ENCODE data around the gene BRAT1. TPM values are rescaled to one million over a fixed set of nuclear protein-coding genes. Genes with fewer than 3 reads are reported as not detected.

The BRAT1 gene
- 10 to 100 TPM; 17.7 to 29.3 (median 20.6) TPM for polyA plus RNA-seq (ENCODE audit: low read depth in 6 of 6)

- Mint-ChIP-seq H3K36me3 (peaks cover 2 to 4% of the 10 kb centered on the region in 2 donors), H3K4me3 (peak within 1 kb of the TSS; percentile 87 to 94 (median 90)), H3K4me1 (peaks cover 15 to 56% (median 41%) of the 10 kb centered on the region in 3 donors), H3K27ac (peak within 1 kb of the TSS; percentile 90 to 97 (median 93)), H3K9me3 (no peaks in the 10 kb centered on the region), H3K27me3 (no peaks in the 10 kb centered on the region)
- peak; percentile 80 for ATAC-seq (ENCODE audit: low read depth in 2 of 2)
- peak; percentile 90 for DNase-seq
These were observed at the start of gene BRAT1 for GRCh38 chr7:2555121-2556052. TSS of gene BRAT1 (minus strand) at chr7:2555524. CDS start at chr7:2554431, 1,093 bp downstream.

DNA sequence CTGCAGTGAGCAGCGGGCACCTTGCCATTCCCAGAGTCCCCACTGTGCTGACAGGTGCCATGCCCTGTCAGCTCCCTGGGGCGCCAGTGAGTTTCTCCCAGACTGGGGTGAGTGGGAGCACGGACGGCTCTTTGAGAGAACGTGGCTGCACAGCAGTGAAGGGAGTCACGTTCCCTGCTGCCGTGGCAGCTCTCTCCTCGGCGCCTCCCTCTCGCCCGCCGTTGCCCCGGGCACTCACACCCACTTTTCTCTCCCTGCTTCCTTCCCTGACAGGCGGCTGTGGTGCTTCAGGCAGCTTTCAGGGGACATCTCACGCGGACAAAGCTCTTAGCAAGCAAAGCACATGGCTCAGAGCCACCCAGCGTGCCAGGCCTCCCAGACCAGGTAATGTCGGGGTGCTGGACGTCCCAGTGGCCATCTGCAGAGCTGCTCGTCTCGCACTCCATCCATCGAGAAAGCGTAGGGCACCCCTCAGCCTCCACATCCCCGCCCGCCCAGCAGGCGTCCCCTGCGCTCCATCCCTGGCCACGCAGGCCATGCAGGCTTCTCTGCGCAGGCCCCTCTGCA, 49.4 kb upstream of the BRAT1 start:
- DNase-seq: no peak
- Mint-ChIP-seq H3K27me3 (peaks cover 0 to 9% (median 0%) of the 10 kb centered on the region in 3 donors), H3K9me3 (no peaks in the 10 kb centered on the region), H3K4me3 (no peak overlapping the region), H3K27ac (no peak overlapping the region), H3K36me3 (no peaks in the 10 kb centered on the region), H3K4me1 (peaks cover 22 to 30% (median 24%) of the 10 kb centered on the region in 3 donors)
- ATAC-seq (ENCODE audit: low read depth in 2 of 2): no peak

DNA sequence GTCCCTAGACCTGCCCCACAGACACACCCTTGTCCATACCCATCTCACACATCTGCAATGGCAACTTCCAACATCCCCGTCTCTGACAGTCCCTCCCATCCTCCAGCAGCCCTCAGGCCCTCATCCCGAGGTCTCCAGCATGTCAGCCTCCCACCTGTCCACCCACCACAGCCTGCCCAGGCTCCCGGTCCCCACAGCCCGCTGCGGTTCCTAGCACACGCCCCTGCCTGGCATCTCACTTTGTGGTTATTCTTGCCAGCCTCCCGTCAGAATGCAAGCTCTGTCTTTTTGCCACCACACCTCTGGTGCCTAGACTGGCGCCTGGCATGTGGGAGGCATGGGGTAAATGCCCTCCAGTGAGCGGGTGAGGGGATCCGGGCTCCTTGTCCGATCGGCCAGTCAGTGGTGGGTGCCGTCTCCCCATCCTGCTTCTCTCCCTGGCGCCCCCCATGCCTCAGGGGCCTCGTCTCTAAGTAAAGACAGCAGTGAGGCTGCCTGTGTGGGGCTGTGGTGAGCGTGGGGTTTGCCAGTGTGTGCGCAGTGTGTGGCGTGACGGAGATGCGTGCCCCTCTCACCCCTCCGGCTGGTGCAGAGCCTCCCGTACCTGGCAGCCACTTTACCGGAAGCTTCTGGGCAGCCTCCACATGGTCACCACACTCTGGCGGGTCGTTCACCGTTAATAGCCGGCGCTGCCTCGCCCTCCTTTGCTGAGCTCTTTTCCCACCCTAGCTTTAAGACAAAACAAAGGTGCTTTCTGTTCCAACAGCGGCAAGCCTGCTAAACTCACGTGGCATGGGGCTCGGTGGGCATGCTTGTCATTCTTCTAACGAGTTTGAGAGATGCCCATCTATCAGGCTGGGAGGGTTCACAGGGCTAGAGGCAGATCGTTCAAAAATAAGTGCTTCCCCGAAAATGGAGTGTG, 48.0 kb upstream of the BRAT1 start:
- no peaks in the 10 kb centered on the region for H3K9me3 Mint-ChIP-seq
- H3K36me3 Mint-ChIP-seq: no peaks in the 10 kb centered on the region
- ATAC-seq (ENCODE audit: low read depth in 2 of 2) (no peak), DNase-seq (no peak)
- peaks cover 11 to 18% (median 15%) of the 10 kb centered on the region in 3 donors for H3K4me1 Mint-ChIP-seq
- no peak overlapping the region for H3K4me3 Mint-ChIP-seq
- peaks cover 0 to 9% (median 0%) of the 10 kb centered on the region in 3 donors for H3K27me3 Mint-ChIP-seq
- peak overlapping the region in 2 of 6 donors; percentile 16 to 86 for H3K27ac Mint-ChIP-seq

- peak in 1 of 2 donors; percentile 62 for ATAC-seq (ENCODE audit: low read depth in 2 of 2)
These were observed 47.2 kb upstream of the BRAT1 start for GRCh38 chr7:2602406-2603043.

DNA sequence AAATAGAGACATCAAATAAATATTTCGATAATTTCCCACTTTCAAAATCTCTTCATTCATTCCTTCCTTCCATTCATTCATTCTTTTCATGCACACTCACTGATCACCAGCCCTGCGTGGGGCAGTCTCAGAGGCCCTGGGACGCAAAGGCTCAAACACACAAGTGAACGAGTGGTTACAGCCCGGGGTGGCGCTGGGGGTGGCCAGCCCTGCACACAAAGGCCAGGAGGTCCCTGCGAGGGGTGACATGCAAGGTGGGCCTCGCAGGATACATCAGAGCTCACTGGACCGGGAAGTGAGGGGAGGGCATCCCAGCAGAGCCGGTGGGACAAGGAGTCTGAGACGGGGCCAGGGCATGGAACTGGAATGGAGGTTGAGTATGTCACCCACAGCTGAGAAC, 46.6 kb upstream of the BRAT1 start:
- peaks cover 5 to 11% (median 10%) of the 10 kb centered on the region in 3 donors for H3K4me1 Mint-ChIP-seq
- peak overlapping the region in 1 of 6 donors; percentile 73 for H3K27ac Mint-ChIP-seq
- ATAC-seq (ENCODE audit: low read depth in 2 of 2) (no peak), DNase-seq (no peak)
- peaks cover 0 to 9% (median under 1%) of the 10 kb centered on the region in 3 donors for H3K27me3 Mint-ChIP-seq
- H3K4me3 Mint-ChIP-seq: no peak overlapping the region
- H3K9me3 Mint-ChIP-seq: no peaks in the 10 kb centered on the region
- no peaks in the 10 kb centered on the region for H3K36me3 Mint-ChIP-seq

More at GRCh38 chr7:2602406-2603043, 47.2 kb upstream of the BRAT1 start:
- no peak overlapping the region for H3K4me3 Mint-ChIP-seq
- H3K36me3 Mint-ChIP-seq: no peaks in the 10 kb centered on the region
- peaks cover 6 to 13% (median 11%) of the 10 kb centered on the region in 3 donors for H3K4me1 Mint-ChIP-seq
- peaks cover 0 to 9% (median 0%) of the 10 kb centered on the region in 3 donors for H3K27me3 Mint-ChIP-seq
- no peaks in the 10 kb centered on the region for H3K9me3 Mint-ChIP-seq
- no peak for DNase-seq
- H3K27ac Mint-ChIP-seq: peak overlapping the region in 3 of 6 donors; percentile 16 to 70 (median 25)

GRCh38 chr7:2601065-2601464, 45.7 kb upstream of the BRAT1 start:
- DNase-seq: no peak
- ATAC-seq (ENCODE audit: low read depth in 2 of 2): no peak

DNA sequence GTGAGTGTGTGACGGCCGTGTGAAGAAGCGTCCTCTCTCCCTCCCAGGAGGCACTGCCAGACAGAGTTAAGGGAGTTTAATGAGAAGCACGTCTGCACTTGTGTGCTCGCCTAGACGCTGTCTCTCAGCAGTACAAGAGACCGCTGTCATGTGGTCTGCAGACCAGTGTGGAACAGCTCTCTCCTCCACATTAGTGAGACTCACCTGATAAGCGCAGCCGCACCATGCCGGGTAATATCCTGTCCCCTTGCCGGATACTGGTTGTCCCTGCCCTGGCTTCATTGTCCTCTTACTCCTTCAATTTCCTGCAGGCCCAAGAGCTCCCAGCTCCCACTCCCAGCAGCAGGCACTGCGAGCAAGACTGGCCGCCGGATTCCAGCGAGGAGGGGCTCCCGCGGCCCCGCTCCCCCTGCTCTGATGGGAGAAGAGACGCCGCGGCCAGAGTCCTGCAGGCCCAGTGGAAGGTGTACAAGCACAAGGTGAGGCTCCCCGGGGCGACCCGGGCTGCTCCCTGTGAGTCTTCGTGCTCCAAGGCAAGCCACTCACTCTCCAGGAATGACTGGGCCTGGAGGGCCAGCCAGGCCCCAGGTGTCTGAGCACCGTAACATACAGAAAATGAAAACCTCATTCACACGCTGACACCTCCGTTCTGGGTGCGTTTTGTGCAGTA, 43.0 kb upstream of the BRAT1 start:
- no peak for DNase-seq
- no peak for ATAC-seq (ENCODE audit: low read depth in 2 of 2)
- peaks cover 5 to 14% (median 7%) of the 10 kb centered on the region in 3 donors for H3K27me3 Mint-ChIP-seq
- H3K27ac Mint-ChIP-seq: no peak overlapping the region
- H3K4me3 Mint-ChIP-seq: peak overlapping the region in 1 of 8 donors; percentile 50
- peaks cover 13 to 24% (median 18%) of the 10 kb centered on the region in 3 donors for H3K4me1 Mint-ChIP-seq
- no peaks in the 10 kb centered on the region for H3K36me3 Mint-ChIP-seq
- no peaks in the 10 kb centered on the region for H3K9me3 Mint-ChIP-seq

More at GRCh38 chr7:2601065-2601464, 45.7 kb upstream of the BRAT1 start:
- Mint-ChIP-seq H3K27me3 (peaks cover 1 to 11% (median 7%) of the 10 kb centered on the region in 3 donors), H3K4me3 (no peak overlapping the region), H3K27ac (peak overlapping the region in 1 of 6 donors; percentile 19), H3K9me3 (no peaks in the 10 kb centered on the region), H3K4me1 (peaks cover 5 to 11% (median 10%) of the 10 kb centered on the region in 3 donors), H3K36me3 (no peaks in the 10 kb centered on the region)

DNA sequence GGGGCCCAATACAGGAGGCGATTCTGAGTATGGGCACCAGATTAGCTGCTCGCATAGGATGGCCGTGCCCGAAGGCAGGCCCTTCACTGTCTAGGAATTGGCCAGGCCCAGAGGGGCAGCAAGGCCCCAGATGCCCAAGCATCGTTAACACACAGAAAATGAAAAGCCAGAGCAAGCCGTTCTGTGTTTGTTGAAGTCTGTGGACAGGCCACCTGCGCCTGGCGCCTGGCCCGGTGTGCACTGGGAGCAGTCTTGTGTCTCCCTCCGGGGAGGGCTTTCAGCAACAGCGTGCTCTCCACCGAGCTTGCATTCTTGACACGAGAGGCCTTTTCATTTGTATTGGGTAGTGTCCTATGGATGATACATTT, 41.9 kb upstream of the BRAT1 start:
- Mint-ChIP-seq H3K27ac (no peak overlapping the region), H3K9me3 (no peaks in the 10 kb centered on the region), H3K4me3 (no peak overlapping the region), H3K4me1 (peaks cover 11 to 19% (median 11%) of the 10 kb centered on the region in 3 donors), H3K27me3 (peaks cover 5 to 7% (median 6%) of the 10 kb centered on the region in 3 donors), H3K36me3 (no peaks in the 10 kb centered on the region)
- DNase-seq (no peak), ATAC-seq (ENCODE audit: low read depth in 2 of 2) (no peak)

DNA sequence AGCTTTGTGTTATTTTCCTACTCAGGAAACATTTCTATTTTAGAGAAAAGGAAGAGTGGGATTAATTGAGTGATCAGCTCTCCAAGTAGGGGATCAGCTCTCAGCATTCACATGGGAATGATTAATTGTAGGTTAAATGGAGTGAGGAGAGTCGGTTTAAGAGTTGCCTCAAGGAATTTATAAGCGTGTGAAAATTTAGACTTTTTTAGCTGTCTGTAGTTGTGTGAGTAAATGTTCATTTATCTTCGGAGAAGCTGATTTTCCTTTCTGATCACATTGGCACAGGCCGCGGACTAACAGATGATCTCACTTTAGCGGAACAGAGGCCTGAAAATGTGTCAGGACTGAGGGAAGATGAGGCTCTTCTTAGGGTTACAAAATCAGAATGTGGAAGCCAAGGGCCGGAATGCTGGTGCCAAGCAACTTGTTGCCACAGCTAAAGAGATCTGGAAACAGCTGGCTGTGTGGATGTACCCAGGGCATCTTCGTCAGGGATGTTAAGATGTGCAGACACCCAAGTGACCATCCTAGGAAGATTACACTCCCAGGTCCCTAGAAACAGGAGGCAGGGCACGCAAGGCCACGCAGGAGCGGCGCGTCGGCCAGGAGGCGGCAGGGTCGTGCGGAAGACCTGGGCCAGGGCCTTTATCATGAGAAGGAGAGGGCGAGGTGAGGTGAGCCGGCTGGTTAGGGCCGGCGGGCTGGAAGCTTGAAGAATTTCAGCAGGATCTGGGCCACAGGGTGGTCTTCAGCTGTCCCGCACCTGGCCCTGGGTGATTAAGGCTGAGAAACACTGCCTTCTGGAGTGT, 41.3 kb upstream of the BRAT1 start:
- Mint-ChIP-seq H3K9me3 (no peaks in the 10 kb centered on the region), H3K4me3 (no peak overlapping the region), H3K4me1 (peaks cover 8 to 13% (median 11%) of the 10 kb centered on the region in 3 donors), H3K27ac (peak overlapping the region in 1 of 6 donors; percentile 42), H3K27me3 (peaks cover 5 to 7% (median 6%) of the 10 kb centered on the region in 3 donors), H3K36me3 (no peaks in the 10 kb centered on the region)
- ATAC-seq (ENCODE audit: low read depth in 2 of 2) (no peak), DNase-seq (no peak)

DNA sequence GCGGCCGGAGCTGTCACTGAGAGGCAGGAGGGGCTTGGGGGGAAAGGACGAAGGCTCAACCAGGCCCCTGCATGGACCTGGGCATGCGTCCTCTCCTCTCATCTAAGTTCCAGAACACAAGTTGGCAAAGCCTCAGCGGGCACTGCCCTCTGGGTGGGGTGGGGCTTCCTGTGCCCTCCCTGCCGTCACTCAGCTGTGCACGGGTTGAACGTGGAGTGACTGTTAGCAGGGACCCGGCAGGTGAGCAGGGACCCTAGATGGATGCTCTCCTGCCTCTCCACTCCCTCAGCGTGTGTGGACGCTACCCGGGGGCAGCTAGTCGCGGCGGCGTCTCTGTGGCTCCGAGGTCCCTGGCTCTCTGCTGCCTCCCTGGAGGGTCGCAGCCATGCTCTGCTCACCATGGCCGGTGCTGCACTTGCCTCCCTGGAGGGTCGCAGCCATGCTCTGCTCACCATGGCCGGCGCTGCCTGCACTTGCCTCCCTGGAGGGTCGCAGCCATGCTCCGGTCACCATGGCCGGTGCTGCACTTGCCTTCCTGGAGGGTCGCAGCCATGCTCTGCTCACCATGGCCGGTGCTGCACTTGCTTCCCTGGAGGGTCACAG, 40.0 kb upstream of the BRAT1 start:
- DNase-seq (no peak), ATAC-seq (ENCODE audit: low read depth in 2 of 2) (no peak)
- H3K4me3 Mint-ChIP-seq: peak overlapping the region in 5 of 8 donors; percentile 15 to 79 (median 40)
- peaks cover 5 to 7% (median 6%) of the 10 kb centered on the region in 3 donors for H3K27me3 Mint-ChIP-seq
- H3K9me3 Mint-ChIP-seq: no peaks in the 10 kb centered on the region
- H3K36me3 Mint-ChIP-seq: no peaks in the 10 kb centered on the region
- peaks cover 8 to 13% (median 11%) of the 10 kb centered on the region in 3 donors for H3K4me1 Mint-ChIP-seq
- peak overlapping the region in 3 of 6 donors; percentile 20 to 47 (median 20) for H3K27ac Mint-ChIP-seq

DNA sequence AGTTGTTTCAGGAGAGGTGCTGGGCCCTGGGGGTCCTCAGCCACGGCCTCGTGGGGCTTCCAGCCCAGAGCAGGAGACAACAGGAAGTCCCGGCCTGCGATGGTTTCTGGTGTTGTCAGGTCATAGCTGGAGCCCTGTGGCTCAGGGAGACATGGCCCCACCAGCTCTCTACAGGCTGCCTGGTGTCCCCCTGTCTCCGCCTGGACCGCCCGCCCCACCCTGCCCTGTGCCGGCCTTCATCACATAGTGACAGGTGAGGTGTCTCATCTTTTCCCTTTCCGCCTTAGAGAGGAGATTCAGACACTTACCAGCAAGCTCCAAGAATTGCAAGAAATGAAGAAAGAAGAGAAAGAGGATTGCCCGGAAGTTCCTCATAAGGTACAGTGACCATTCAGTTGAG, 39.3 kb upstream of the BRAT1 start:
- H3K27me3 Mint-ChIP-seq: peaks cover 5 to 7% (median 6%) of the 10 kb centered on the region in 3 donors
- DNase-seq (no peak), ATAC-seq (ENCODE audit: low read depth in 2 of 2) (no peak)
- no peak overlapping the region for H3K27ac Mint-ChIP-seq
- H3K4me1 Mint-ChIP-seq: peaks cover 8 to 13% (median 11%) of the 10 kb centered on the region in 3 donors
- peak overlapping the region in 3 of 8 donors; percentile 15 to 79 (median 24) for H3K4me3 Mint-ChIP-seq
- no peaks in the 10 kb centered on the region for H3K9me3 Mint-ChIP-seq
- H3K36me3 Mint-ChIP-seq: no peaks in the 10 kb centered on the region
